ENCODE measurements around the gene SETD3. TPM values are rescaled to one million over a fixed set of nuclear protein-coding genes. Genes with fewer than 3 reads are reported as not detected.

The SETD3 gene
- total RNA-seq, 1 donor from 2014 or later: 62.8 TPM

DNA sequence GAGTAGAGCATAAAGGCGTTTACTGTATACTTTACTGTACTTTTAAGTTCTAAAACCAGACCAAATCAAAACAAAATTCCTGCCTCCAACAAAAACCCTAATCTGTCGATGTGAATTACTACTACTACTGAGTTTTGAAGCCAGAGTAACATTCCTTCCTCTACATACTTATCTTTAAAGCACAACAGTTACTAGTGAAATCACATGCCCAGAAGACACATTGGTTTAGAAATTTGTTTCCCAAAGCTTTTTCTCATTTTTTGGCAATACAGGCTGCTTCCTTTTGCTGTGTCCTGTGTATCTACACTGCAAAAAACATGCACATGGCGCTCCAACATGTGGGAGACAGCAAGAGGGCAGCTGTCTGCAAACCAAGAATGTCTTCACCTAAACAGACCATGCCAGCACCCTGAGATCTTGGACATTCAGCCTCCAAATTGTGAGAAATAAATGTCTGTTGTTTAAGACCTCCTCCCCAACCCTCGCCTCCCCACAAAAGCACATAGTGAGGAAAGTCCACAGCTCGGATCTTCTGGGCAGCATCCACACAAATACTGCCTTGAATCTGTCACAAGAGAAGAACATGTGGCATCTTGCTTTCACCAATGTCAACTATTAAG, 21.1 kb downstream of the SETD3 start:
- FAIRE-seq (no peak), DNase-seq (ENCODE audit: low read depth) (no peak)
- no peak overlapping the region for H3K4me3 Mint-ChIP-seq (ENCODE audit: unreplicated experiment)
- no peaks in the 10 kb centered on the region for H3K4me1 ChIP-seq (ENCODE audit: insufficient read depth, low read length)
- H3K4me3 ChIP-seq (ENCODE audit: insufficient read depth, low read depth, low read length): no peak overlapping the region
- no peak overlapping the region for H3K27ac ChIP-seq (ENCODE audit: low read depth, low read length)
- H3K27me3 Mint-ChIP-seq (ENCODE audit: low read depth, unreplicated experiment): no peaks in the 10 kb centered on the region
- H3K79me2 ChIP-seq (ENCODE audit: insufficient read depth, low read length): no peaks in the 10 kb centered on the region
- H3K9me3 ChIP-seq (ENCODE audit: insufficient read depth, low read depth, low read length): no peaks in the 10 kb centered on the region
- H3K27me3 ChIP-seq (ENCODE audit: insufficient read depth, low read length): no peaks in the 10 kb centered on the region
- H3K9ac ChIP-seq (ENCODE audit: low read length): no peak overlapping the region
- H3K4me1 Mint-ChIP-seq (ENCODE audit: low read depth, unreplicated experiment): peaks cover 16% of the 10 kb centered on the region
- no peak overlapping the region for H3K4me2 ChIP-seq (ENCODE audit: low read length)
- H3K36me3 Mint-ChIP-seq (ENCODE audit: low read depth, unreplicated experiment): peaks cover 24% of the 10 kb centered on the region
- H2AFZ ChIP-seq (ENCODE audit: low read depth, low read length): no peak overlapping the region
- TF ChIP-seq EZH2 (IDR thresholded peaks at IDR 0.05; ENCODE audit: insufficient read depth, low read length): no peak
- TF ChIP-seq, protein P1, sequence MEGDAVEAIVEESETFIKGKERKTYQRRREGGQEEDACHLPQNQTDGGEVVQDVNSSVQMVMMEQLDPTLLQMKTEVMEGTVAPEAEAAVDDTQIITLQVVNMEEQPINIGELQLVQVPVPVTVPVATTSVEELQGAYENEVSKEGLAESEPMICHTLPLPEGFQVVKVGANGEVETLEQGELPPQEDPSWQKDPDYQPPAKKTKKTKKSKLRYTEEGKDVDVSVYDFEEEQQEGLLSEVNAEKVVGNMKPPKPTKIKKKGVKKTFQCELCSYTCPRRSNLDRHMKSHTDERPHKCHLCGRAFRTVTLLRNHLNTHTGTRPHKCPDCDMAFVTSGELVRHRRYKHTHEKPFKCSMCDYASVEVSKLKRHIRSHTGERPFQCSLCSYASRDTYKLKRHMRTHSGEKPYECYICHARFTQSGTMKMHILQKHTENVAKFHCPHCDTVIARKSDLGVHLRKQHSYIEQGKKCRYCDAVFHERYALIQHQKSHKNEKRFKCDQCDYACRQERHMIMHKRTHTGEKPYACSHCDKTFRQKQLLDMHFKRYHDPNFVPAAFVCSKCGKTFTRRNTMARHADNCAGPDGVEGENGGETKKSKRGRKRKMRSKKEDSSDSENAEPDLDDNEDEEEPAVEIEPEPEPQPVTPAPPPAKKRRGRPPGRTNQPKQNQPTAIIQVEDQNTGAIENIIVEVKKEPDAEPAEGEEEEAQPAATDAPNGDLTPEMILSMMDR (IDR thresholded peaks at IDR 0.05; ENCODE audit: insufficient read depth, low read depth, low read length): no peak
- H3K27ac Mint-ChIP-seq (ENCODE audit: unreplicated experiment): no peak overlapping the region
- no peaks in the 10 kb centered on the region for H3K9me3 Mint-ChIP-seq (ENCODE audit: unreplicated experiment)
- H3K36me3 ChIP-seq (ENCODE audit: insufficient read depth, low read length): peaks cover 24% of the 10 kb centered on the region
- peaks cover 4% of the 10 kb centered on the region for H4K20me1 ChIP-seq (ENCODE audit: insufficient read depth, low read length)

DNA sequence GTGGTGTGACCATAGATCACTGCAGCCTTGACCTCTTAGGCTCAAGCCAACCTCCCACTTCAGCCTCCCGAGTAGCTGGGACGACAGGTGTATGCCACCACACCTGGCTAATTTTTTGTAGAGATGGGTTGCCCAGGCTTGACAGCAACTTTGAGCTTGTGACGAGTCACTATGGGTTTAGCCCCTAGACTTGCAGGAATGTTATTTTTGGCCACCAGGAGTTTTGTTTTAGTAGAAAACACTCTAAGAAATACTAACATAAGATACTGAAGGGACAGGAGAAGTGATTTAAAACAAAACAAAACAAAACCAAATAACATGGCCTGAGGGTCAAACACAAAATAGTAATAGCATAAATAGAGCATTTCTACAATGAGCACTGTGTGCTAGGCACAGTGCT, 26.4 kb downstream of the SETD3 start:
- no peak overlapping the region for H2AFZ ChIP-seq (ENCODE audit: low read depth, low read length)
- no peak overlapping the region for H3K27ac ChIP-seq (ENCODE audit: low read depth, low read length)
- peaks cover 23% of the 10 kb centered on the region for H3K36me3 ChIP-seq (ENCODE audit: insufficient read depth, low read length)
- H3K27me3 ChIP-seq (ENCODE audit: insufficient read depth, low read length): no peaks in the 10 kb centered on the region
- TF ChIP-seq EZH2 (IDR thresholded peaks at IDR 0.05; ENCODE audit: insufficient read depth, low read length): no peak
- TF ChIP-seq, protein P1 (IDR thresholded peaks at IDR 0.05; ENCODE audit: insufficient read depth, low read depth, low read length): no peak
- peaks cover 7% of the 10 kb centered on the region for H4K20me1 ChIP-seq (ENCODE audit: insufficient read depth, low read length)
- Mint-ChIP-seq H3K4me1 (ENCODE audit: low read depth, unreplicated experiment) (peaks cover 2% of the 10 kb centered on the region), H3K4me3 (ENCODE audit: unreplicated experiment) (no peak overlapping the region), H3K9me3 (ENCODE audit: unreplicated experiment) (no peaks in the 10 kb centered on the region), H3K27me3 (ENCODE audit: low read depth, unreplicated experiment) (no peaks in the 10 kb centered on the region), H3K36me3 (ENCODE audit: low read depth, unreplicated experiment) (peaks cover 5% of the 10 kb centered on the region), H3K27ac (ENCODE audit: unreplicated experiment) (no peak overlapping the region)
- no peaks in the 10 kb centered on the region for H3K4me1 ChIP-seq (ENCODE audit: insufficient read depth, low read length)
- no peak overlapping the region for H3K4me3 ChIP-seq (ENCODE audit: insufficient read depth, low read depth, low read length)
- H3K4me2 ChIP-seq (ENCODE audit: low read length): no peak overlapping the region
- H3K9me3 ChIP-seq (ENCODE audit: insufficient read depth, low read depth, low read length): no peaks in the 10 kb centered on the region
- H3K79me2 ChIP-seq (ENCODE audit: insufficient read depth, low read length): no peaks in the 10 kb centered on the region
- FAIRE-seq (no peak), DNase-seq (ENCODE audit: low read depth) (no peak)
- H3K9ac ChIP-seq (ENCODE audit: low read length): no peak overlapping the region

DNA sequence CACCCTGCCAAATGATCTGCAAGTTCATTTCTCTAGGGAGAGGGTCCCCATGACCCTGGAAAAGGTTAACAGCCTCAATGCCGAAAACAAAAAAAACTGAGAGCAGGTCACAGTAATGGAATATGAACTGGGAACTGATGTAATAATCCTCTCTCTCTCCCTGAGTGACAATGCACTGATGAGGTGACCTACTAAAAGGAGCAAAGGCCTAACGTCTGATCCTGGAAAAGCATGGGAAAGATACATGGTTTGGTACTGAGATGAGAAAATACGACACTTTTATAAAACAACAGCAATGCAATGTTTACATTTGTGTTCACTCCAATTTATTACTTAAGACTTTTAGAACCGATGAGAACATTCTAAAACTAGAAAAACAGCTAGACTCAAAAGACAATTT, 27.7 kb downstream of the SETD3 start:
- TF ChIP-seq EZH2 (IDR thresholded peaks at IDR 0.05; ENCODE audit: insufficient read depth, low read length): no peak
- TF ChIP-seq, protein P1 (IDR thresholded peaks at IDR 0.05; ENCODE audit: insufficient read depth, low read depth, low read length): no peak
- Histone ChIP-seq H4K20me1 (ENCODE audit: insufficient read depth, low read length) (peaks cover 11% of the 10 kb centered on the region), H3K4me3 (ENCODE audit: insufficient read depth, low read depth, low read length) (no peak overlapping the region), H3K36me3 (ENCODE audit: insufficient read depth, low read length) (peaks cover 23% of the 10 kb centered on the region), H3K9ac (ENCODE audit: low read length) (no peak overlapping the region), H3K9me3 (ENCODE audit: insufficient read depth, low read depth, low read length) (no peaks in the 10 kb centered on the region), H3K27me3 (ENCODE audit: insufficient read depth, low read length) (no peaks in the 10 kb centered on the region), H3K4me1 (ENCODE audit: insufficient read depth, low read length) (no peaks in the 10 kb centered on the region), H2AFZ (ENCODE audit: low read depth, low read length) (no peak overlapping the region), H3K79me2 (ENCODE audit: insufficient read depth, low read length) (no peaks in the 10 kb centered on the region), H3K27ac (ENCODE audit: low read depth, low read length) (no peak overlapping the region), H3K4me2 (ENCODE audit: low read length) (no peak overlapping the region)
- DNase-seq (ENCODE audit: low read depth) (no peak), FAIRE-seq (no peak)
- Mint-ChIP-seq H3K4me3 (ENCODE audit: unreplicated experiment) (no peak overlapping the region), H3K27me3 (ENCODE audit: low read depth, unreplicated experiment) (no peaks in the 10 kb centered on the region), H3K4me1 (ENCODE audit: low read depth, unreplicated experiment) (peaks cover 2% of the 10 kb centered on the region), H3K27ac (ENCODE audit: unreplicated experiment) (no peak overlapping the region), H3K36me3 (ENCODE audit: low read depth, unreplicated experiment) (peaks cover 11% of the 10 kb centered on the region), H3K9me3 (ENCODE audit: unreplicated experiment) (no peaks in the 10 kb centered on the region)
